A549 (cell line): ENCODE measurements around the gene SP1.

Experiments used
- BCL3 ChIP-seq: fragments of >200 bp; sonication (Bioruptor Twin); formaldehyde crosslinking; IDR thresholded peaks from 3 replicates; pipeline ENCODE4 v1.6.1; 2016
- CTCF ChIP-seq: fragments of >200 bp; sonication (Bioruptor Twin); formaldehyde crosslinking; IDR thresholded peaks from 3 replicates; pipeline ENCODE4 v1.5.1; 2016
- ZNF302 ChIP-seq: fragments of 250-450 bp; sonication (Bioruptor Pico); IDR thresholded peaks from 2 replicates; pipeline ENCODE4 v1.9.0; 2021; ENCODE audit warnings: inconsistent platforms, mild to moderate bottlenecking, moderate library complexity

DNA sequence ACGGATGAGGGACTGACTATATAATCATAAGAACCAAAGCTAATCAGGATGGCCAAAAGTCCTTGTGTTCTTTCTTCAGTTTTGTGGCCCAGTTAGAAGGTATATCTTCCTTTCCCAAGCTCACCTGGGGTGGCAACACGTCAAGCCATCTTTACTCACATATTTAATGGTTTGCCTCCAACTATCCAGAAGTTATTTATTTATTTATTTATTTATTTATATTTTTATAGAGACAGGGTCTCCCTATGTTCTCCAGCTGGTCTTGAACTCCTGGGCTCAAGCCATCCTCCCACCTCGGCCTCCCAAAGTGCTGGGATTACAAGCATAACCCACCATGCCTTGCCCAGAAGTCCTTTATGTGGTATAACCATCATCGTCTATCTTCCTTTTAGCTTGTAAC lies 32.1 kb upstream of the SP1 start:
- no peak for TF ChIP-seq CTCF
- TF ChIP-seq BCL3 = no peak
- no peak for TF ChIP-seq ZNF302 (CRISPR knock-in tag)
